Activated CD4-positive, alpha-beta T cell treated with anti-CD3 and anti-CD28 coated beads, Interleukin-2, Interleukin-4, amounts not matched to agents 100 ng/mL and 50 ng/mL, durations not matched to agents 16 hours and 8 hours (primary cell): ENCODE data around the gene ERN1.

ENCODE experiments used
- DNase-seq: peaks from one replicate; pipeline ENCODE4 v3.0.0-alpha.2; 2020; ENCODE audit warnings: low spot score

Gene ERN1

GRCh38 chr17:64004218-64004770, 125.7 kb downstream of the ERN1 start:
- DNase-seq, result no peak

- DNase-seq, result no peak
Measured at GRCh38 chr17:64003526-64004121, 126.3 kb downstream of the ERN1 start.

- DNase-seq, result no peak
Measured at GRCh38 chr17:64002658-64003525, 127.1 kb downstream of the ERN1 start.

GRCh38 chr17:64001763-64002529, 128.0 kb downstream of the ERN1 start:
- DNase-seq, result no peak

- DNase-seq, result no peak
Measured at GRCh38 chr17:64001091-64001579, 128.8 kb downstream of the ERN1 start.

GRCh38 chr17:63999680-64000531, 130.0 kb downstream of the ERN1 start:
- no peak for DNase-seq

- DNase-seq, result no peak
Measured at GRCh38 chr17:63998721-63999679, 130.9 kb downstream of the ERN1 start.

- DNase-seq, result peak; percentile 63
Measured at GRCh38 chr17:63998050-63998720, 131.8 kb downstream of the ERN1 start, which contains the start of gene PRR29. Gene PRR29, plus strand, starts transcription at chr17:63998351. Its CDS starts 14 bp downstream, at chr17:63998365.

GRCh38 chr17:63997341-63998048, 132.4 kb downstream of the ERN1 start:
- DNase-seq, result no peak

GRCh38 chr17:63996430-63997182, 133.3 kb downstream of the ERN1 start:
- no peak for DNase-seq

- DNase-seq, result no peak
Measured at GRCh38 chr17:63995626-63996025, 134.3 kb downstream of the ERN1 start.

- no peak for DNase-seq
Measured at GRCh38 chr17:63993368-63993985, 136.5 kb downstream of the ERN1 start.

- no peak for DNase-seq
Measured at GRCh38 chr17:63991611-63992010, 138.3 kb downstream of the ERN1 start.

- DNase-seq, result no peak
Measured at GRCh38 chr17:63989622-63990345, 140.2 kb downstream of the ERN1 start.
